GM19239 (cell line): ENCODE measurements around the gene SFT2D1.
"Not testable (repeated sequence)": the region's sequence is repeated elsewhere in the genome, so short reads cannot be mapped to it uniquely, and the experiment has no call there.

Source experiments
- DNase-seq: peaks from one replicate; pipeline ENCODE4 v3.0.0; 2011; ENCODE audit warnings: low spot score; ENCODE audit not compliant: insufficient read length
- FAIRE-seq: peaks from 2 replicates; lab custom pipeline; 2011; peaks lifted over from hg19 to GRCh38; lab: Jason Lieb, UNC

The SFT2D1 gene

GRCh38 chr6:166365221-166365620 lies 22.9 kb upstream of the SFT2D1 start:
- no peak for FAIRE-seq

GRCh38 chr6:166364456-166364855 lies 22.1 kb upstream of the SFT2D1 start:
- DNase-seq, result no peak
- no peak for FAIRE-seq

More at GRCh38 chr6:166365221-166365620, 22.9 kb upstream of the SFT2D1 start:
- DNase-seq, result no peak

- DNase-seq, FAIRE-seq: not testable (repeated sequence)
Measured at GRCh38 chr6:166362427-166362826, 20.1 kb upstream of the SFT2D1 start.

- no peak for FAIRE-seq
- no peak for DNase-seq
Measured at GRCh38 chr6:166361077-166361429, 18.7 kb upstream of the SFT2D1 start.

GRCh38 chr6:166360243-166361076 lies 18.1 kb upstream of the SFT2D1 start:
- FAIRE-seq (no peak), DNase-seq (no peak)

- FAIRE-seq, result no peak
- no peak for DNase-seq
Measured at GRCh38 chr6:166355552-166355951, 13.2 kb upstream of the SFT2D1 start.

- DNase-seq (no peak), FAIRE-seq (no peak)
Measured at GRCh38 chr6:166354965-166355364, 12.6 kb upstream of the SFT2D1 start.

GRCh38 chr6:166354143-166354542 lies 11.8 kb upstream of the SFT2D1 start:
- DNase-seq (no peak), FAIRE-seq (no peak)

- DNase-seq (no peak), FAIRE-seq (no peak)
Measured at GRCh38 chr6:166353507-166353906, 11.2 kb upstream of the SFT2D1 start.

- FAIRE-seq, result no peak
- DNase-seq, result no peak
Measured at GRCh38 chr6:166352923-166353322, 10.6 kb upstream of the SFT2D1 start.

GRCh38 chr6:166351715-166352285 lies 9.5 kb upstream of the SFT2D1 start:
- FAIRE-seq, result peak; percentile 89
- peak; percentile 30 for DNase-seq

- DNase-seq, result no peak
- FAIRE-seq, result no peak
Measured at GRCh38 chr6:166348305-166348949, 6.1 kb upstream of the SFT2D1 start.

GRCh38 chr6:166346965-166347364 lies 4.6 kb upstream of the SFT2D1 start:
- FAIRE-seq, result no peak
- DNase-seq, result no peak

GRCh38 chr6:166346449-166346848 lies 4.1 kb upstream of the SFT2D1 start:
- FAIRE-seq (no peak), DNase-seq (no peak)

GRCh38 chr6:166345672-166346071 lies 3.3 kb upstream of the SFT2D1 start:
- DNase-seq, FAIRE-seq: not testable (repeated sequence)

GRCh38 chr6:166344921-166345320 lies 2.6 kb upstream of the SFT2D1 start:
- FAIRE-seq, DNase-seq: not testable (repeated sequence)

- DNase-seq (no peak), FAIRE-seq (no peak)
Measured at GRCh38 chr6:166344240-166344639, 1.9 kb upstream of the SFT2D1 start.

GRCh38 chr6:166343150-166343487 lies 774 bp upstream of the SFT2D1 start:
- DNase-seq (no peak), FAIRE-seq (peak; percentile 75)

- FAIRE-seq (peak; percentile 11), DNase-seq (no peak)
Measured at GRCh38 chr6:166341977-166342348, 382 bp downstream of the SFT2D1 start.

GRCh38 chr6:166341464-166341863 lies 881 bp downstream of the SFT2D1 start:
- FAIRE-seq (no peak), DNase-seq (no peak)

GRCh38 chr6:166338854-166339253 lies 3.5 kb downstream of the SFT2D1 start:
- no peak for DNase-seq
- no peak for FAIRE-seq
